Activated effector memory CD4-positive, alpha-beta T cell treated with Interleukin-2 at 50 U/mL for 16 hours (primary cell): ENCODE measurements around the gene MACROD2.

Experiments used
- DNase-seq: peaks from one replicate; pipeline ENCODE4 v3.0.0-alpha.2; 2020

The MACROD2 gene

GRCh38 chr20:15623215-15623614 lies 1627.9 kb downstream of the MACROD2 start:
- no peak for DNase-seq

GRCh38 chr20:15625981-15626380 lies 1630.7 kb downstream of the MACROD2 start:
- no peak for DNase-seq

- no peak for DNase-seq
These were observed 1631.8 kb downstream of the MACROD2 start for GRCh38 chr20:15627089-15627488.

GRCh38 chr20:15627501-15627903 lies 1632.2 kb downstream of the MACROD2 start:
- no peak for DNase-seq

GRCh38 chr20:15628851-15629353 lies 1633.6 kb downstream of the MACROD2 start:
- DNase-seq = no peak

- DNase-seq = no peak
These were observed 1635.0 kb downstream of the MACROD2 start for GRCh38 chr20:15630360-15630759.

GRCh38 chr20:15632680-15633079 lies 1637.4 kb downstream of the MACROD2 start:
- no peak for DNase-seq

GRCh38 chr20:15634102-15634501 lies 1638.8 kb downstream of the MACROD2 start:
- DNase-seq = no peak

GRCh38 chr20:15637546-15637945 lies 1642.2 kb downstream of the MACROD2 start:
- no peak for DNase-seq

- no peak for DNase-seq
These were observed 1642.8 kb downstream of the MACROD2 start for GRCh38 chr20:15637950-15638754.

- DNase-seq = no peak
These were observed 1643.5 kb downstream of the MACROD2 start for GRCh38 chr20:15638816-15639215.

GRCh38 chr20:15639839-15640238 lies 1644.5 kb downstream of the MACROD2 start:
- no peak for DNase-seq

GRCh38 chr20:15642109-15642508 lies 1646.8 kb downstream of the MACROD2 start:
- DNase-seq = no peak

GRCh38 chr20:15642676-15643075 lies 1647.4 kb downstream of the MACROD2 start:
- no peak for DNase-seq

- DNase-seq = no peak
These were observed 1648.4 kb downstream of the MACROD2 start for GRCh38 chr20:15643713-15644112.

- no peak for DNase-seq
These were observed 1650.5 kb downstream of the MACROD2 start for GRCh38 chr20:15645816-15646215.

GRCh38 chr20:15653396-15654207 lies 1658.3 kb downstream of the MACROD2 start:
- no peak for DNase-seq

GRCh38 chr20:15654208-15654649 lies 1658.9 kb downstream of the MACROD2 start:
- no peak for DNase-seq

- no peak for DNase-seq
These were observed 1660.1 kb downstream of the MACROD2 start for GRCh38 chr20:15655295-15655874.

- DNase-seq = no peak
These were observed 1660.8 kb downstream of the MACROD2 start for GRCh38 chr20:15656124-15656523.

GRCh38 chr20:15658295-15658694 lies 1663.0 kb downstream of the MACROD2 start:
- no peak for DNase-seq

GRCh38 chr20:15673206-15673605 lies 1677.9 kb downstream of the MACROD2 start:
- no peak for DNase-seq
